GM10266 (cell line): Measurements from ENCODE around the gene TH.
"Not testable (repeated sequence)": the region's sequence is repeated elsewhere in the genome, so short reads cannot be mapped to it uniquely, and the experiment has no call there.

Experiments
- DNase-seq: peaks from one replicate; pipeline ENCODE4 v3.0.0; 2012; ENCODE audit errors: extremely low spot score
- TF ChIP-seq, protein P1 (sequence below): IDR thresholded peaks from 2 replicates; pipeline ENCODE4 v1.5.1; 2012; ENCODE audit warnings: mild to moderate bottlenecking, low read depth; ENCODE audit not compliant: control insufficient read depth, insufficient read depth; ENCODE audit errors: missing control alignments

The TH gene

DNA sequence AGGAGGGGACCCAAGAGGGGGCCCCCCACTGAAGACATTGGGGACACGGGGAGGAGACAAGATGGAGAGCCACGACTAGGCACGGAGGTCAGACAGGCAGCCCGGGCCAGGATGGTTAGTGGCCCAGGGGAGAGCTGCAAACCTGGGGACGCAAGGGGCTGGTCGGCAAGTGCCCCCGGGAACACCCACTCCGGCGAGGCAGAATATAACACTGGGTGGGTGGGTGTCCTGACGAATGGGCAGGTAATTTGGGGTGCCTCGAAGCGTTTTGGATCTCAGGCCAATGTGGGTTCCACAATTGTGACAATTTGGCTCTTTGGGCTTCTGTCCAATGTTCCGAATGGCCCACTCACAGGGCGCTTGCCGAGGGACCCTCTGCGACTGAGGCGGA, 42.3 kb downstream of the TH start:
- DNase-seq = no peak
- TF ChIP-seq, protein P1, sequence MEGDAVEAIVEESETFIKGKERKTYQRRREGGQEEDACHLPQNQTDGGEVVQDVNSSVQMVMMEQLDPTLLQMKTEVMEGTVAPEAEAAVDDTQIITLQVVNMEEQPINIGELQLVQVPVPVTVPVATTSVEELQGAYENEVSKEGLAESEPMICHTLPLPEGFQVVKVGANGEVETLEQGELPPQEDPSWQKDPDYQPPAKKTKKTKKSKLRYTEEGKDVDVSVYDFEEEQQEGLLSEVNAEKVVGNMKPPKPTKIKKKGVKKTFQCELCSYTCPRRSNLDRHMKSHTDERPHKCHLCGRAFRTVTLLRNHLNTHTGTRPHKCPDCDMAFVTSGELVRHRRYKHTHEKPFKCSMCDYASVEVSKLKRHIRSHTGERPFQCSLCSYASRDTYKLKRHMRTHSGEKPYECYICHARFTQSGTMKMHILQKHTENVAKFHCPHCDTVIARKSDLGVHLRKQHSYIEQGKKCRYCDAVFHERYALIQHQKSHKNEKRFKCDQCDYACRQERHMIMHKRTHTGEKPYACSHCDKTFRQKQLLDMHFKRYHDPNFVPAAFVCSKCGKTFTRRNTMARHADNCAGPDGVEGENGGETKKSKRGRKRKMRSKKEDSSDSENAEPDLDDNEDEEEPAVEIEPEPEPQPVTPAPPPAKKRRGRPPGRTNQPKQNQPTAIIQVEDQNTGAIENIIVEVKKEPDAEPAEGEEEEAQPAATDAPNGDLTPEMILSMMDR = no peak

DNA sequence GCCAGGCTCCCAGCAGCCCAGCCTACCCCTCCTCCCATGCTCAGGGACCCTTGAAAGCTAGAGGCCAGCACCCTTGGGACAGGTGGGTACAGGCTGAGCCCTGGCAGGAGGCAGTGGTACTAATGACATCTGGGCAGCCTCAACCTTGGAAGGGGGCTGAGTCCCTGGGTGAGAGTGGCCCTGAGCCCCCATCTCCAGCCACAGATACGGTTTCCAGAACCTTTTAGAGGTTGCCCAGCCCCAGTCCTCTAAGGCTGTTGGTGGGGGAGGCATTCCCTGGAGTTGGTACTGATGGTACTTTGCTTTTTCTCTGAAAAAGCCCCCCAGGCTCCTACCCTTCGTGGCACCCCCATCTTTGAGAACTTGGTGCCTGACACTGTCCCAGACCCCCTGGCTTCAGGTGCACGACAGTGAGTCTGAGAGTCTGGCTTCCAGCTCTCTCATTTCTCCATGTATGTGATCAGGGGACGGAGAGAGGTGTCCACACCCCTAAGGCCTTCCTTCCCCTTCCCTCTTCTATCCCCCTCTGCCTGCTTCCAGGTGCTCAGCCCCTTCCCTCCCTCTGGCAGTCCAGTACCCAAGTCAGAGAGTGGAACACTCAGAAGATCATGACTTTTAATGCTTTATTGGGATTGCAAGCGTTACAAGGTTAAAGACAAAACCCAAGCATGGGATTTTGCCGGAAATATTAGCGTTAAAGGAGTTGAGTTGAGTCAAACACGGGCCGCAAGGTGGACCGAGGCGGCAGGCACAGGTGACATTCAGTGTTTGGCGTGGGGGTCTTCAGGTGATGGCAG, 42.9 kb downstream of the TH start:
- TF ChIP-seq, protein P1 = no peak
- no peak for DNase-seq

DNA sequence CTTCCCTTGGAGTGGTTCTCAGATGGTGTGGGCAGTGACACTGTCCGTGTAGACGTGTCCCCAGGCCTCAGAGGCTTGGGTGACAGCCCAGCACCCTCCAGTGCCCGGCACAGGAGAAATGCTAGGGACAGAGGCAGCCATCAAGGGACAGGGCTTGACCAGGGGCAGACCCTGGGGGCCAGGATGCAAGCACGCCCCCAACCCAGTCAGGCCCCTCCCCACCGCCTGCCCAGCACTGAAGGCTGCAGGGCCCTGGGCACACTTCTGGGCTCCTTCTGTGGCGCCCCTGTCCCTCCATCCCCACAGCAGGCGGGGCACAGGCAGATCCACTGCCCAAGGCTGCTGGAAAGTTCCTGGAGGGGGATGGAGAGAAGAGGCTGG, 43.5 kb downstream of the TH start:
- no peak for DNase-seq
- TF ChIP-seq, protein P1 = no peak

DNA sequence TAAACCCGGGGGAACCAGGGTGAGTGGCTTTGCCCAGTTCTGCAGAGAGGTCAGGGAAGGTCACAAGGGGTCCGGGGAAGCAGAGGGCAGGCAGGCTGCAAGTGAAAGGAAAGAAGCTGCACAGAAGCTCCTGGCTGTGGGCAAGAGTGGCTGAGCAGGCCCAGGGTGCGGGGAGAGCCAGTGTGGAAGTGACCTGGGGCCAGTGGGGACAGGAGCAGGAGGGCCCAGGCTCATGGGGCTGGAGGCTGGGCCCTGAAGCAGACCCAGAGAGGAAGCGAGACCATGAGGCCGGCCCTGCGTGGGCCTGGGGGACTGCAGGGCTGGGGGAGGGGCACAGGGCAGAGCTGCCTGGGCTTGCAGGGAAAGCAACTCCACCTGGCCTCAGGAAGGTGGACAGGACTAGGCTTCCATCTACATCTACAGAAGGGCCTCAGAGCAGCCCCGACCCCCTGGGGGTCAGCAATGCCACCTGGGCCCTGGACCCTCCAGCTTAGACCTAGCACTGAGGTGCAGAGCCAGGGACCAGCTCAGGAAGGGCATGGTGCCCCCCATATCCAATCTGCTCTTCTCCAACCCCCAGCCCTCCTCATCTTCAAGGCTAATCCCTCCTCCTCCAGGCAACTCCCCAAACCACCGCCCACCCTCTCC, 44.0 kb downstream of the TH start:
- TF ChIP-seq, protein P1 = no peak
- no peak for DNase-seq

DNA sequence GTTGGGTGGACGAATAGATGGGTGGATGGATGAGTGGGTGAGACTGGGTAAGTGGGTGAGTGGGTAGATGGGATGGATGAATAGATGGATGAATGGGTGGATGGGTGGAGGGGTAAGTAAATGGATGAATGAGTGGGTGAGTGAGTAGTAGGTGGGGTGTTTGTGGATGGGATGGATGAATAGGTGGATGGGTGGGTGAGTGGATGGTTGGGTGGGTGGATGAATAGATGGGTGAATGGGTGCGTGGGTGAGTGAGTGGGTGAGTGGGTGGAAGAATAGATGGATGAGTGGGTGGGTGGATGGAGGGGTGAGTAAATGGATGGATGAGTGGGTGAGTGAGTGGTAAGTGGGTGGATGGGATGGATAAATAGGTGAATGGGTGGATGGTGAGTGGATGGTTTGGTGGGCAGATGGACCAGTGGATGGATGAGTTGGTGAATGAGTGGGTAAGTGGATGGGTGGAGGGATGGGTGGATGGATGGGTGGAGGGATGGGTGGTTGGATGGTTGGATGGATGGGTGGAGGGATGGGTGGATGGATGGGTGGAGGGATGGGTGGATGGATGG, 45.0 kb downstream of the TH start:
- TF ChIP-seq, protein P1 = no peak
- no peak for DNase-seq

DNA sequence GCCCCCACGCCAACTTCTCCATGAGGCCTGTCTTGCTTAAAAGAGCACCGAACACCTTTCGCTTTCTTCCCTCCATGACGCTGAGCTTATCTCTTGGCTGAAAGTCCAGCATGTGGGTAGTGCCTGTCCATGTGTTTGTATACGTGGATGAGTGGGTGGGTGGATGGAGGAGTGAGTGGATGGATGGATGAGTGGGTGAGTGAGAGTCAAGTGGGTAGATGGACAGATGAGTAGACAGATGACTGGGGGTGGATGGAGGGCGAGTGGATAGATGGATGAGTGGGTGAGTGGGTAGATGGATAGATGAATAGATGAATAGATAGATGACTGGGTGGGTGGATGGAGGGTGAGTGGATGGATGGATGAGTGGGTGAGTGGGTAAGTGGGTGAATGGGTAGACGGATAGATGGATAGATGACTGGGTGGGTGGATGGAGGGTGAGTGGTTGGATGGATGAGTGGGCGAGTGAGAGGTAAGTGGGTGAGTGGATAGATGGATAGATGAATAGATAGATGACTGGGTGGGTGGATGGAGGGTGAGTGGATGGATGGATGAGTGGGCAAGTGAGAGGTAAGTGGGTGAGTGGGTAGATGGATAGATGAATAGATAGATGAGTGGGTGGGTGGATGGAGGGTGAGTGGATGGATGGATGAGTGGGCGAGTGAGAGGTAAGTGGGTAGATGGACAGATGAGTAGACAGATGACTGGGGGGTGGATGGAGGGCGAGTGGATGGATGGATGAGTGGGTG, 46.7 kb downstream of the TH start:
- DNase-seq = not testable (repeated sequence)

DNA sequence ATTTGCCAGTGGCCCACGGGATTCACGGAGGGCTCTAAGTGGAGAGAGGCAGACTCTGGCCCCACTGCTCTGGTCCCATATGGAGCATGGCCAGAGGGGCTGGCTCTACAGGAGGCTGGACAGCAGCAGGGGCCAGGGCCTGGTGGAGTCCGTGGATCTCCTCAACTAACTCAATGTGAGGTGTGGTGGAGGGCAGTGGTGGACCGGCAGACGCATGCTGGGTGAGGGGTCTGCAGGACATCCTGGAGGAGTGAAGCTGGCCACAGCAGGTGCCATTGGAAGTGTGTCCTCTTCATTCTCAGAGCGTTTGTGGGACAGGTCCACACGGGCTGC, 48.0 kb downstream of the TH start:
- TF ChIP-seq, protein P1 = no peak
- DNase-seq = no peak
